ENCODE measurements around the gene SLC6A17.

GRCh38 chr1:110189181-110189580 is 38.9 kb downstream of the SLC6A17 start:
- TF ChIP-seq CTCF (IDR thresholded peaks at IDR 0.05) (no peak), POLR2A (IDR thresholded peaks at IDR 0.05) (no peak)

All from adrenal gland (tissue), 5 donors.